ENCODE data around the gene KCTD18. TPM values are rescaled to one million over a fixed set of nuclear protein-coding genes. Genes with fewer than 3 reads are reported as not detected.

KCTD18 gene
- polyA plus RNA-seq, 4 donors: 16.1 to 19.0 (median 17.4) TPM

- DNase-seq (ENCODE audit: low read depth in 4 of 4, low spot score in 3 of 4): no peak
These were observed 21.7 kb downstream of the KCTD18 start for GRCh38 chr2:200488169-200488568.

- no peak for DNase-seq (ENCODE audit: low read depth in 4 of 4, low spot score in 3 of 4)
These were observed 23.3 kb downstream of the KCTD18 start for GRCh38 chr2:200486529-200486928.

- no peak for DNase-seq (ENCODE audit: low read depth in 4 of 4, low spot score in 3 of 4)
These were observed 24.9 kb downstream of the KCTD18 start for GRCh38 chr2:200484934-200485333.

GRCh38 chr2:200483729-200484198 lies 26.1 kb downstream of the KCTD18 start:
- DNase-seq (ENCODE audit: low read depth in 4 of 4, low spot score in 3 of 4): no peak

- no peak for DNase-seq (ENCODE audit: low read depth in 4 of 4, low spot score in 3 of 4)
These were observed 27.7 kb downstream of the KCTD18 start for GRCh38 chr2:200482194-200482593.

- no peak for DNase-seq (ENCODE audit: low read depth in 4 of 4, low spot score in 3 of 4)
These were observed 30.1 kb downstream of the KCTD18 start for GRCh38 chr2:200479692-200480265.

GRCh38 chr2:200477667-200478131 lies 32.2 kb downstream of the KCTD18 start:
- no peak for DNase-seq (ENCODE audit: low read depth in 4 of 4, low spot score in 3 of 4)

GRCh38 chr2:200476836-200477235 lies 33.0 kb downstream of the KCTD18 start:
- no peak for DNase-seq (ENCODE audit: low read depth in 4 of 4, low spot score in 3 of 4)

- DNase-seq (ENCODE audit: low read depth in 4 of 4, low spot score in 3 of 4): no peak
These were observed 34.1 kb downstream of the KCTD18 start for GRCh38 chr2:200475795-200476194.

- no peak for DNase-seq (ENCODE audit: low read depth in 4 of 4, low spot score in 3 of 4)
These were observed 36.9 kb downstream of the KCTD18 start for GRCh38 chr2:200472853-200473464.

- DNase-seq (ENCODE audit: low read depth in 4 of 4, low spot score in 3 of 4): no peak
These were observed 37.8 kb downstream of the KCTD18 start for GRCh38 chr2:200471928-200472645.

GRCh38 chr2:200471324-200471848 lies 38.5 kb downstream of the KCTD18 start:
- DNase-seq (ENCODE audit: low read depth in 4 of 4, low spot score in 3 of 4): no peak

GRCh38 chr2:200470230-200470629 lies 39.6 kb downstream of the KCTD18 start:
- no peak for DNase-seq (ENCODE audit: low read depth in 4 of 4, low spot score in 3 of 4)

- DNase-seq (ENCODE audit: low read depth in 4 of 4, low spot score in 3 of 4): no peak
These were observed 40.1 kb downstream of the KCTD18 start for GRCh38 chr2:200469708-200470211.

GRCh38 chr2:200467806-200468681 lies 41.8 kb downstream of the KCTD18 start:
- DNase-seq (ENCODE audit: low read depth in 4 of 4, low spot score in 3 of 4): no peak

GRCh38 chr2:200466425-200467418 lies 43.1 kb downstream of the KCTD18 start:
- DNase-seq (ENCODE audit: low read depth in 4 of 4, low spot score in 3 of 4): no peak

- no peak for DNase-seq (ENCODE audit: low read depth in 4 of 4, low spot score in 3 of 4)
These were observed 46.4 kb downstream of the KCTD18 start for GRCh38 chr2:200463452-200463851.

- no peak for DNase-seq (ENCODE audit: low read depth in 4 of 4, low spot score in 3 of 4)
These were observed 47.8 kb downstream of the KCTD18 start for GRCh38 chr2:200461846-200462710.

Measured in right renal pelvis (tissue), 4 donors.